IPS DF 6.9 (cell line): ENCODE data around the gene FARSB.
"Not testable (repeated sequence)": the region's sequence is repeated elsewhere in the genome, so short reads cannot be mapped to it uniquely, and the experiment has no call there.

ENCODE experiments used
- DNase-seq: peaks from one replicate; pipeline ENCODE4 v3.0.0-alpha.2; 2013; ENCODE audit warnings: low read depth, low spot score
- H3K27ac ChIP-seq: one replicate; pipeline ENCODE4 v1.5.1; 2013; ENCODE audit warnings: low read length, control low read depth
- H3K27me3 ChIP-seq: 2 replicates; pipeline ENCODE4 v1.6.1; 2013; ENCODE audit warnings: mild to moderate bottlenecking, low read length; ENCODE audit not compliant: control insufficient read depth, insufficient read depth
- H3K36me3 ChIP-seq: 2 replicates; pipeline ENCODE4 v1.6.1; 2013; ENCODE audit warnings: low read length; ENCODE audit not compliant: control insufficient read depth, insufficient read depth
- H3K4me1 ChIP-seq: 2 replicates; pipeline ENCODE4 v1.6.1; 2013; ENCODE audit warnings: low read length; ENCODE audit not compliant: control insufficient read depth, insufficient read depth
- H3K4me3 ChIP-seq: 2 replicates; pipeline ENCODE4 v1.5.1; 2013; ENCODE audit warnings: mild to moderate bottlenecking, low read length
- H3K9me3 ChIP-seq: 2 replicates; pipeline ENCODE4 v1.6.1; 2013; ENCODE audit warnings: low read length, inconsistent platforms; ENCODE audit not compliant: control insufficient read depth, insufficient read depth
- WGBS: extraction: QIAGEN DNeasy Blood & Tissue Kit; methylation state at CpG from one replicate; pipeline ENCODE4 v1.1.7; 2013; ENCODE audit warnings: mixed read lengths, missing lambda C conversion rate; ENCODE audit not compliant: insufficient read length, insufficient coverage; 5-methylcytosine and 5-hydroxymethylcytosine counted together

FARSB gene

GRCh38 chr2:222655787-222656525 lies at the start of gene FARSB:
Gene FARSB (minus strand): TSS chr2:222656092. CDS start chr2:222656073, 19 bp downstream.
- Histone ChIP-seq H3K9me3 (no peaks in the 10 kb centered on the region), H3K27me3 (no peaks in the 10 kb centered on the region), H3K4me1 (no peaks in the 10 kb centered on the region), H3K4me3 (peak within 1 kb of the TSS; percentile 87), H3K27ac (no peak within 1 kb of the TSS), H3K36me3 (no peaks in the 10 kb centered on the region)
- peak; percentile 82 for DNase-seq
- no CpG with 5 or more reads among the region's 45 CpGs for WGBS

DNA sequence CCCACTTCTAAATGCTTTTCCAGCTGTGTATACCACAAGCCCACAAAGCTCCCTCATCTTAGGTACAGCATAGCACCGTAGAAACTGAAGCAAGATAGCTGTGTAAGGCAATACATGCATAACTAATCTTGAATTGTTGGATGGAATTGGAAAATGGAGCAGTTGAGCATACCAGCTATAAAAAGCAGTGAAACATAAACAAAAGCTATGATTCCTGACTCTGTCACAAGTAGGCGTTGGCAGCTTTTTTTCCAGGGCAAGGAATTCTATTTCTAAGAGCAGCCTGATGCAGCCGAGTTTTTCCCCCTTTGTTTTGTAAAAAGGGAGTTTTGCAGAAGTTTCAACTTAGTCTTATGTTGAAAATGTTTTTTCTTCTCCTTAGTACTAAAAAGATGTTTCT lies 48.0 kb upstream of the FARSB start:
- Histone ChIP-seq H3K27ac (no peak overlapping the region), H3K9me3 (no peaks in the 10 kb centered on the region), H3K4me3 (no peak overlapping the region), H3K27me3 (no peaks in the 10 kb centered on the region), H3K4me1 (peaks cover 2% of the 10 kb centered on the region; the same call in 1 of the 2 replicates), H3K36me3 (no peaks in the 10 kb centered on the region)
- WGBS = no CpG with 5 or more reads among the region's 3 CpGs
- DNase-seq = no peak

DNA sequence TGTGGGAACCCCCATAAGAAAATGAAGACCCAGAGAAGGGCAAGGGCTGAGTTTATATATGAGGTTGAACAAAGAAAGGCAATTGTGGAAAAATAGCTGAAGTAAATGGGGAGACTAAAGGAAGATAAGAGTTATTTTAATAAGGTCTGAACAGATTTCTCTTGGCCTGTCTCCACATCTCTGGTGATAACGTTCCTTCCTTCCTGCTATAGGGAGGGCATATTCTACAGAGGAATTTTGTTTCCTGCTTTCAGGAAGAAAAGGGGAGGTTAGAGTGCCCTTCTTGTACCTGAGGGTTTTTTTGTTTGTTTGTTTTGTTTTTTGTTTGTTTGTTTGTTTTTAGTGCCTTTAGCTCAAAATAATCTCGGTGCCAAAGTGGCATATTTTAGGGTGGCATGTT lies 47.2 kb upstream of the FARSB start:
- no peak overlapping the region for H3K27ac ChIP-seq
- no peaks in the 10 kb centered on the region for H3K27me3 ChIP-seq
- no peaks in the 10 kb centered on the region for H3K36me3 ChIP-seq
- no peak overlapping the region for H3K4me3 ChIP-seq
- DNase-seq = no peak
- WGBS = no CpG with 5 or more reads among the region's 2 CpGs
- peaks cover 2% of the 10 kb centered on the region; the same call in 1 of the 2 replicates for H3K4me1 ChIP-seq
- no peaks in the 10 kb centered on the region for H3K9me3 ChIP-seq

DNA sequence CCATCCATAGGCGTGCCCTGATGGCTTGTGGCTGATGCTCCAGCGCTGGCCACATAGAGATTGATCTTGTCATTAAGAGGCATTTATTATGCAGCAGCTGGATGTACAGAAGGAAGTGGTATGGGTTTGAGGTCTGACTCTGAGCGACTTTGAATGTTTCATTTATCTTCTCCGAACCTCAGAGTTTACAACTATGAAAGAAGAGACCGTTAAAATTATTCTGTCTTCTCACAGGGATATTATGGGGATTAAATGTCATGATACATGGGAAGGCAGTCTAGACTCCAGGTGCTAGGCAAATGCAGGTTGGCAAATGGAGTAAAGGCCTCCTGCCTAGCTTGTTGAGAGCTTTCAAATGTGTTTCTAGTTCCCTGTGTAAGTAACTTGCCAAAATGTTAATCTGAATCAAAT lies 45.8 kb upstream of the FARSB start:
- WGBS = no CpG with 5 or more reads among the region's 5 CpGs
- no peak overlapping the region for H3K4me3 ChIP-seq
- H3K27ac ChIP-seq = no peak overlapping the region
- peaks cover 2% of the 10 kb centered on the region; the same call in 1 of the 2 replicates for H3K4me1 ChIP-seq
- H3K9me3 ChIP-seq = no peaks in the 10 kb centered on the region
- no peaks in the 10 kb centered on the region for H3K36me3 ChIP-seq
- no peak for DNase-seq
- H3K27me3 ChIP-seq = no peaks in the 10 kb centered on the region

GRCh38 chr2:222701233-222701632 lies 45.3 kb upstream of the FARSB start:
- Histone ChIP-seq H3K36me3 (no peaks in the 10 kb centered on the region), H3K27ac (no peak overlapping the region), H3K4me1 (peaks cover 2% of the 10 kb centered on the region; the same call in 1 of the 2 replicates), H3K9me3 (no peaks in the 10 kb centered on the region), H3K27me3 (no peaks in the 10 kb centered on the region), H3K4me3 (no peak overlapping the region)
- no peak for DNase-seq
- no CpG with 5 or more reads among the region's 1 CpG for WGBS

DNA sequence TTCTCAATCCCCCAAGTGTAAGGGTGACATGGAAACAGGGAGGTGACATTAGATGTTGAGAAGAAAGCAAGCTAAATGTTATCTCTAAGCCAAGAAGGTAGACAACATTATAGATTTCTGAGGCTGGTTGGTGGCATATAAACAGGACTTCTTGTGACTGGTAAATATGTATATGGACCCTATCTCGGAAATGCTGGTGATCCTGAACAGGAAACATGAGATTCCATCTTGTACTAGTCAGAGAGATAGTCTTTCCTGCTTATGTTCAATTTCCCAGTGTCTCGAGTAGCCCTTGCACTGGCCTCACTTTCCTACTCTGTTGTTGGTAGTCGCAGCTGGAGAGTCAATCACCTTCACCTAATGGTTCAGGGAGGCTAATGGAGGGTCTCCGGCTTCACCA lies 42.4 kb upstream of the FARSB start:
- Histone ChIP-seq H3K36me3 (no peaks in the 10 kb centered on the region), H3K27me3 (no peaks in the 10 kb centered on the region)
- WGBS = no CpG with 5 or more reads among the region's 4 CpGs

GRCh38 chr2:222693837-222694236 lies 37.9 kb upstream of the FARSB start:
- no CpG with 5 or more reads among the region's 1 CpG for WGBS
- no peak for DNase-seq
- no peaks in the 10 kb centered on the region for H3K4me1 ChIP-seq
- H3K4me3 ChIP-seq = no peak overlapping the region
- no peaks in the 10 kb centered on the region for H3K36me3 ChIP-seq
- H3K27ac ChIP-seq = no peak overlapping the region
- H3K27me3 ChIP-seq = no peaks in the 10 kb centered on the region
- H3K9me3 ChIP-seq = no peaks in the 10 kb centered on the region

More for the DNA sequence above, 42.4 kb upstream of the FARSB start:
- Histone ChIP-seq H3K27ac (no peak overlapping the region), H3K4me3 (no peak overlapping the region), H3K9me3 (no peaks in the 10 kb centered on the region), H3K4me1 (no peaks in the 10 kb centered on the region)
- DNase-seq = no peak

DNA sequence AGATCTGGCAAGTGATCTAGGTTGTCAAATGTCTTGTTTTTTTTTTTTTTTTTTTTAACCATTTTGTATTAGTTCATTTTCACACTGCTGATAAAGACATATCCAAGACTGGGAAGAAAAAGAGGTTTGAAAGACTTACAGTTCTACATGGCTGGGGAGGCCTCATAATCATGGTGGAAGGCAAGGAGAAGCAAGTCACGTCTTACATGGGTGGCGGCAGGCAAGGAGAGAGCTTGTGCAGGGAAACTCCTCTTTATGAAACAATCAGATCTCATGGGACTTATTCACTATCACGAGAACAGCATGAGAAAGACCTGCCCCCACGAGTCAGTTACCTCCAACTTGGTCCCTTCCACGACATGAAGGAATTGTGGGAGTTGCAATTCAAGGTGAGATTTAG lies 37.5 kb upstream of the FARSB start:
- not testable (repeated sequence) for H3K9me3 ChIP-seq, H3K36me3 ChIP-seq, H3K27me3 ChIP-seq, H3K4me3 ChIP-seq, H3K4me1 ChIP-seq, H3K27ac ChIP-seq, DNase-seq
- no CpG with 5 or more reads among the region's 5 CpGs for WGBS

- H3K27ac ChIP-seq = no peak overlapping the region
- WGBS = no CpG with 5 or more reads among the region's 10 CpGs
- no peak overlapping the region for H3K4me3 ChIP-seq
- H3K36me3 ChIP-seq = no peaks in the 10 kb centered on the region
- no peaks in the 10 kb centered on the region for H3K4me1 ChIP-seq
- peak; percentile 37 for DNase-seq
- no peaks in the 10 kb centered on the region for H3K9me3 ChIP-seq
- H3K27me3 ChIP-seq = no peaks in the 10 kb centered on the region
Observed at GRCh38 chr2:222690564-222691200, 34.8 kb upstream of the FARSB start.

GRCh38 chr2:222689322-222689721 lies 33.4 kb upstream of the FARSB start:
- Histone ChIP-seq H3K4me1 (no peaks in the 10 kb centered on the region), H3K27me3 (no peaks in the 10 kb centered on the region), H3K36me3 (no peaks in the 10 kb centered on the region), H3K27ac (no peak overlapping the region), H3K4me3 (no peak overlapping the region), H3K9me3 (no peaks in the 10 kb centered on the region)
- no CpG with 5 or more reads among the region's 2 CpGs for WGBS
- DNase-seq = no peak
